OCI-LY1 (cell line): Measurements from ENCODE around the gene ERP44.

Source experiments
- EZH2 ChIP-seq: fragments of 200-600 bp; sonication (generic), shearing (Covaris generic); IDR thresholded peaks from 2 replicates; pipeline ENCODE4 v1.8.0; 2017; ENCODE audit warnings: borderline replicate concordance, mixed run types, mild to moderate bottlenecking, antibody characterized with exemption, low read length, moderate library complexity, mixed read lengths
- TF ChIP-seq, protein P1 (sequence below): fragments of 200-600 bp; sonication (generic), shearing (Covaris generic); IDR thresholded peaks from 2 replicates; pipeline ENCODE4 v1.5.1; 2017; ENCODE audit warnings: mild to moderate bottlenecking, antibody characterized with exemption, low read length, moderate library complexity, mixed read lengths

DNA sequence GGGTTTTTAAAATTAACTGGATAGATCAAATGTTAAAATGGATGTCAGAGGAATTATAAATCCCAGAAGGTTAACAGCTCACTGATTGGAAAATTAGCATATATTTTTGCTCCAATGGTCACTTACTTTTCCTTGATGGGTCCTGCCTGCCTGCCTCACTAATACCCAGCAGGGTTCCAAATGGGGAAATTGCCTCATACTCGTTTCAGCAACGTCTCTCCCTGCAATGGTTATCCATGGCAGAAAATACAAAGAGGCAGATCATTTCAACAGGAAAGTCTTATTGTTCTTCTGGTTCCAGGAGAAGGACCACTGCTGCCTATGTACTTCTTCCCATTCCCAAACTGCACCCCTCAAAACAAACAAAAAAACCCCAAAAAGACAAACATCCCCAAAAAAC, 71.3 kb downstream of the ERP44 start:
- TF ChIP-seq, protein P1, sequence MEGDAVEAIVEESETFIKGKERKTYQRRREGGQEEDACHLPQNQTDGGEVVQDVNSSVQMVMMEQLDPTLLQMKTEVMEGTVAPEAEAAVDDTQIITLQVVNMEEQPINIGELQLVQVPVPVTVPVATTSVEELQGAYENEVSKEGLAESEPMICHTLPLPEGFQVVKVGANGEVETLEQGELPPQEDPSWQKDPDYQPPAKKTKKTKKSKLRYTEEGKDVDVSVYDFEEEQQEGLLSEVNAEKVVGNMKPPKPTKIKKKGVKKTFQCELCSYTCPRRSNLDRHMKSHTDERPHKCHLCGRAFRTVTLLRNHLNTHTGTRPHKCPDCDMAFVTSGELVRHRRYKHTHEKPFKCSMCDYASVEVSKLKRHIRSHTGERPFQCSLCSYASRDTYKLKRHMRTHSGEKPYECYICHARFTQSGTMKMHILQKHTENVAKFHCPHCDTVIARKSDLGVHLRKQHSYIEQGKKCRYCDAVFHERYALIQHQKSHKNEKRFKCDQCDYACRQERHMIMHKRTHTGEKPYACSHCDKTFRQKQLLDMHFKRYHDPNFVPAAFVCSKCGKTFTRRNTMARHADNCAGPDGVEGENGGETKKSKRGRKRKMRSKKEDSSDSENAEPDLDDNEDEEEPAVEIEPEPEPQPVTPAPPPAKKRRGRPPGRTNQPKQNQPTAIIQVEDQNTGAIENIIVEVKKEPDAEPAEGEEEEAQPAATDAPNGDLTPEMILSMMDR = no peak
- TF ChIP-seq EZH2 = no peak
